D721Med (cell line): ENCODE data around the gene BAIAP2.

ENCODE experiments used
- DNase-seq: peaks from one replicate; pipeline ENCODE4 v3.0.0; 2011; ENCODE audit warnings: low spot score; ENCODE audit not compliant: insufficient read length
- FAIRE-seq: peaks from 2 replicates; lab custom pipeline; 2011; peaks lifted over from hg19 to GRCh38; lab: Jason Lieb, UNC
- CTCF ChIP-seq: IDR thresholded peaks from 2 replicates; pipeline ENCODE4 v1.5.1; 2012; ENCODE audit warnings: mild to moderate bottlenecking, control low read depth; ENCODE audit not compliant: insufficient read depth; ENCODE audit errors: missing control alignments

Gene BAIAP2

GRCh38 chr17:81132197-81132540 is 97.2 kb downstream of the BAIAP2 start:
- no peak for DNase-seq
- no peak for FAIRE-seq
- TF ChIP-seq CTCF: no peak

- DNase-seq (no peak), FAIRE-seq (no peak)
- TF ChIP-seq CTCF: no peak
Observed at GRCh38 chr17:81132770-81133723, 98.1 kb downstream of the BAIAP2 start.

GRCh38 chr17:81134064-81134781 is 99.3 kb downstream of the BAIAP2 start:
- FAIRE-seq (no peak), DNase-seq (no peak)
- TF ChIP-seq CTCF: no peak

GRCh38 chr17:81135505-81136278 is 100.7 kb downstream of the BAIAP2 start:
- no peak for TF ChIP-seq CTCF
- FAIRE-seq: no peak
- DNase-seq: no peak

GRCh38 chr17:81136366-81136765 is 101.4 kb downstream of the BAIAP2 start:
- no peak for DNase-seq
- TF ChIP-seq CTCF: no peak
- no peak for FAIRE-seq

- FAIRE-seq (no peak), DNase-seq (no peak)
- TF ChIP-seq CTCF: no peak
Observed at GRCh38 chr17:81137248-81137647, 102.3 kb downstream of the BAIAP2 start.
